Small intestine (tissue), 7 donors: Measurements from ENCODE around the gene CLDN22. TPM values are rescaled to one million over a fixed set of nuclear protein-coding genes. Genes with fewer than 3 reads are reported as not detected.

ENCODE experiments used
- DNase-seq, 2 donors: peaks; one replicate each; pipeline versions ENCODE4 v3.0.0 to v3.0.0-alpha.2; 2013
- FAIRE-seq: peaks from 2 replicates; lab custom pipeline; 2012; peaks lifted over from hg19 to GRCh38; lab: Jason Lieb, UNC
- H3K27ac ChIP-seq, 3 donors: one replicate each; pipeline ENCODE4 v1.5.1; 2013; ENCODE audit warnings: low read length in 2 of 3, mild to moderate bottlenecking in 2 of 3, control low read depth in 1 of 3, inconsistent platforms in 1 of 3, low read depth in 1 of 3, moderate library complexity in 1 of 3
- H3K27me3 ChIP-seq, 3 donors: one replicate each; pipeline ENCODE4 v1.6.1; 2013; ENCODE audit warnings: low read length in 3 of 3, inconsistent platforms in 1 of 3; ENCODE audit not compliant: control insufficient read depth in 3 of 3, insufficient read depth in 3 of 3
- H3K36me3 ChIP-seq, 3 donors: one replicate each; pipeline ENCODE4 v1.6.1; 2013; ENCODE audit warnings: low read length in 3 of 3, inconsistent platforms in 1 of 3, low read depth in 1 of 3, mild to moderate bottlenecking in 1 of 3, moderate library complexity in 1 of 3; ENCODE audit not compliant: control insufficient read depth in 3 of 3, insufficient read depth in 2 of 3
- H3K4me1 ChIP-seq, 3 donors: one replicate each; pipeline ENCODE4 v1.6.1; 2013; ENCODE audit warnings: low read length in 2 of 3, inconsistent platforms in 1 of 3, low read depth in 1 of 3, mild to moderate bottlenecking in 1 of 3, moderate library complexity in 1 of 3; ENCODE audit not compliant: control insufficient read depth in 3 of 3, insufficient read depth in 2 of 3
- H3K4me3 ChIP-seq, 3 donors: one replicate each; pipeline ENCODE4 v1.5.1; 2013; ENCODE audit warnings: low read length in 3 of 3, control low read depth in 1 of 3, inconsistent platforms in 1 of 3, low read depth in 1 of 3, mild to moderate bottlenecking in 1 of 3, moderate library complexity in 1 of 3
- H3K9me3 ChIP-seq, 2 donors: one replicate each; pipeline ENCODE4 v1.6.1; 2013; ENCODE audit warnings: low read depth in 1 of 2, low read length in 1 of 2; ENCODE audit not compliant: control insufficient read depth in 2 of 2, insufficient read depth in 1 of 2
- WGBS, 3 donors: extraction: QIAGEN DNeasy Blood & Tissue Kit; methylation state at CpG; one replicate each; pipeline ENCODE4 v1.1.7; 2013; 5-methylcytosine and 5-hydroxymethylcytosine counted together
- polyA plus RNA-seq, 4 donors: library from polyadenylated mRNA; stranded (reverse) in 3 of 4; unstranded in 1 of 4; fragments of 200-250 nt in 3 of 4; fragments of 120-200 nt in 1 of 4; gene quantifications; one replicate each; pipeline versions ENCODE4 v1.2.1 to v1.2.3, GENCODE V29; 2013
- donor health status: healthy with polysubstance abuse.
- donor health status: control.
- donor health status: control.
- donor health status: Bipolar disorder and iron deficiency.
- donor health status: healthy.

The CLDN22 gene
- polyA plus RNA-seq, 4 donors = 0.03 to 0.06 TPM; not detected in 2

GRCh38 chr4:183360161-183360919, 40.3 kb upstream of the CLDN22 start:
- no peak for FAIRE-seq
- Histone ChIP-seq H3K9me3 (no peaks in the 10 kb centered on the region), H3K36me3 (no peaks in the 10 kb centered on the region), H3K27ac (no peak overlapping the region), H3K4me1 (peaks cover 0 to 6% (median 0%) of the 10 kb centered on the region in 3 donors), H3K4me3 (no peak overlapping the region), H3K27me3 (no peaks in the 10 kb centered on the region)
- WGBS, 3 donors = 68 to 71% (median 70%) methylated on average over 11 of the region's 11 CpGs
- no peak for DNase-seq

- Histone ChIP-seq H3K4me3 (no peak overlapping the region), H3K36me3 (no peaks in the 10 kb centered on the region), H3K27ac (no peak overlapping the region), H3K27me3 (no peaks in the 10 kb centered on the region), H3K9me3 (no peaks in the 10 kb centered on the region), H3K4me1 (peaks cover 0 to 9% (median 0%) of the 10 kb centered on the region in 3 donors)
- no peak for DNase-seq
- FAIRE-seq = no peak
- 86 to 87% (median 87%) methylated on average over 13 of the region's 13 CpGs for WGBS, 3 donors
Measured at GRCh38 chr4:183358215-183358755, 38.2 kb upstream of the CLDN22 start.

GRCh38 chr4:183356931-183357675, 37.0 kb upstream of the CLDN22 start:
- Histone ChIP-seq H3K9me3 (no peaks in the 10 kb centered on the region), H3K4me1 (peaks cover 0 to 9% (median 0%) of the 10 kb centered on the region in 3 donors), H3K27me3 (no peaks in the 10 kb centered on the region), H3K27ac (no peak overlapping the region), H3K36me3 (no peaks in the 10 kb centered on the region), H3K4me3 (no peak overlapping the region)
- WGBS, 3 donors = 52 to 72% (median 52%) methylated on average over 16 to 20 of the region's 20 CpGs
- DNase-seq = no peak
- FAIRE-seq = no peak

GRCh38 chr4:183356173-183356830, 36.2 kb upstream of the CLDN22 start:
- no peaks in the 10 kb centered on the region for H3K27me3 ChIP-seq
- no peaks in the 10 kb centered on the region for H3K36me3 ChIP-seq
- H3K4me3 ChIP-seq = no peak overlapping the region
- DNase-seq (no peak), FAIRE-seq (no peak)
- H3K27ac ChIP-seq = no peak overlapping the region
- H3K4me1 ChIP-seq = peaks cover 0 to 9% (median 0%) of the 10 kb centered on the region in 3 donors
- H3K9me3 ChIP-seq = no peaks in the 10 kb centered on the region
- WGBS, 3 donors = 72 to 84% (median 80%) methylated on average over 20 of the region's 20 CpGs

GRCh38 chr4:183355405-183355804, 35.3 kb upstream of the CLDN22 start:
- FAIRE-seq (no peak), DNase-seq (peak in 1 of 2 donors; percentile 50)
- Histone ChIP-seq H3K9me3 (no peaks in the 10 kb centered on the region), H3K4me3 (no peak overlapping the region), H3K4me1 (peaks cover 0 to 9% (median 0%) of the 10 kb centered on the region in 3 donors), H3K27ac (peak overlapping the region in 1 of 3 donors; percentile 13), H3K36me3 (no peaks in the 10 kb centered on the region), H3K27me3 (no peaks in the 10 kb centered on the region)
- 18 to 57% (median 37%) methylated on average over 4 of the region's 4 CpGs for WGBS, 3 donors

GRCh38 chr4:183354219-183354618, 34.1 kb upstream of the CLDN22 start:
- DNase-seq = peak; percentile 60 to 78
- no peaks in the 10 kb centered on the region for H3K9me3 ChIP-seq
- no peaks in the 10 kb centered on the region for H3K36me3 ChIP-seq
- WGBS, 3 donors = 10 to 52% (median 42%) methylated on average over 9 of the region's 9 CpGs
- H3K27me3 ChIP-seq = no peaks in the 10 kb centered on the region
- H3K27ac ChIP-seq = peak overlapping the region in 1 of 3 donors; percentile 18
- no peak overlapping the region for H3K4me3 ChIP-seq
- H3K4me1 ChIP-seq = peaks cover 0 to 9% (median 0%) of the 10 kb centered on the region in 3 donors
- no peak for FAIRE-seq

DNA sequence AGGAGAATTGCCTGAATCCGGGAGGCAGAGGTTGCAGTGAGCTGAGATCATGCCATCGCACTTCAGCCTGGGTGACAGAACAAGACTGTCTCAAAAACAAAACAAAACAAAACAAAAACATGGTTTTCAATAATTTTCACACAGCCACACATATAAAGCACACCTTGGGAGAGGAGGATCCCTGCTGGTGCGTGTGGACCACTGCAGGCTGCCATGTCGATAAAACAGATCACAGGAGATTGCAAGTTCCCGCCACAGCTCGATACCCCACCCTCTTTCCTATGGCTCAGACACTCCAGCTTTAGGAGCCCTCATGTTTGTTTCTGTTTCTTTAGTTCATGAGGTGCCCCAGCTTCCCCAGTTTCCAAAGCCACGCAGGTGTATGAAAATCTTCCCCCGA, 33.5 kb upstream of the CLDN22 start:
- WGBS, 3 donors = 81 to 87% (median 84%) methylated on average over 8 of the region's 8 CpGs
- H3K4me3 ChIP-seq = no peak overlapping the region
- no peak overlapping the region for H3K27ac ChIP-seq
- H3K4me1 ChIP-seq = peaks cover 0 to 9% (median 0%) of the 10 kb centered on the region in 3 donors
- no peaks in the 10 kb centered on the region for H3K27me3 ChIP-seq
- H3K9me3 ChIP-seq = no peaks in the 10 kb centered on the region
- no peaks in the 10 kb centered on the region for H3K36me3 ChIP-seq
- FAIRE-seq (no peak), DNase-seq (no peak)

- H3K27ac ChIP-seq = no peak overlapping the region
- H3K36me3 ChIP-seq = no peaks in the 10 kb centered on the region
- H3K4me1 ChIP-seq = peaks cover 0 to 11% (median 0%) of the 10 kb centered on the region in 3 donors
- no peak overlapping the region for H3K4me3 ChIP-seq
- 87 to 95% (median 93%) methylated on average over 5 of the region's 5 CpGs for WGBS, 3 donors
- DNase-seq (no peak), FAIRE-seq (no peak)
- H3K9me3 ChIP-seq = no peaks in the 10 kb centered on the region
- no peaks in the 10 kb centered on the region for H3K27me3 ChIP-seq
Measured at GRCh38 chr4:183352546-183352945, 32.5 kb upstream of the CLDN22 start.
